ENCODE data around the gene BTRC. TPM values are rescaled to one million over a fixed set of nuclear protein-coding genes. Genes with fewer than 3 reads are reported as not detected.

The BTRC gene
- total and polyA plus RNA-seq, 10 of the 15 experiments (the other 5 are each of a cell fraction or from before 2014, with no cell fraction given): 2.2 to 18.6 (median 8.6) TPM

DNA sequence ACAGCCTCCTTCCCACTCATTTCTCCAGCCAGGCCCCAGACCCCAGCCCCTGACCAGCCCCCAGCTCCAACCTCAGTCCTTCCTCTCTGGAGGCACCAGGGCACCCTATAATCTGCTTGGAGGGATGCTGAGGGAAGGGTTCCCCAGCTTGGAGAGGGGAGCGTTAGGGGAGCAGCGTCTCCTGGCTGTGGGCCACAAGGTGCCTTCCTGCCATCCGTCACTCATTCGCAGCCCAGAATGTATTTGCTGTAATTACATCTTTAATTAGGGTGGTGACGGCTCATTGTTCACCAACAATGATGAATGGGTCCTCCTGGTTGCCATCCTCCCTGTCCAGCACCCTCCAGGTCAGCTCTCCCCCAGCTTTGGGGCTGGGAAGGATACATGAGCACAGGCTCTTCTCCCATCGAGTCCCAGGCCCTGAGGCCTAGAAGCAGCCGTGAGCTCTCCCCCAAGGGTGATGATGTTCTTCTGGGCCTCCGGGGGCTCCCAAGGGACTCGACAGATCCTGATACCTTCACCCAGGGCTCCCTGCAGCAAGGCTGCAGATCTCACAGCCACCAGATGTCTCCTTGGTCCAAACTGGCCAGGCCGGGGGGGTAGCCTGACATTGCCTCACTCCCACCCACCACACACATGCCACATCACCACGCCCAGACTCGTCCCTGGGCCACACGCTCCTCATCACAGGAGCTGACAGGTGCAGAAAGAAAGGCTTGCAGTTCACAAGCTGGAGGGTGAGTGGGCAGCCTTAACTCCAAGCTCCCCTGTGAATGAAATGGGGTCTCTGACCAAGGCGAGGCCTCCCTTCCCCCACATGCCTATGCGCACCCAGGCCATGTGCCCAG lies 207.3 kb downstream of the BTRC start (continued):
- TF ChIP-seq, protein P1, sequence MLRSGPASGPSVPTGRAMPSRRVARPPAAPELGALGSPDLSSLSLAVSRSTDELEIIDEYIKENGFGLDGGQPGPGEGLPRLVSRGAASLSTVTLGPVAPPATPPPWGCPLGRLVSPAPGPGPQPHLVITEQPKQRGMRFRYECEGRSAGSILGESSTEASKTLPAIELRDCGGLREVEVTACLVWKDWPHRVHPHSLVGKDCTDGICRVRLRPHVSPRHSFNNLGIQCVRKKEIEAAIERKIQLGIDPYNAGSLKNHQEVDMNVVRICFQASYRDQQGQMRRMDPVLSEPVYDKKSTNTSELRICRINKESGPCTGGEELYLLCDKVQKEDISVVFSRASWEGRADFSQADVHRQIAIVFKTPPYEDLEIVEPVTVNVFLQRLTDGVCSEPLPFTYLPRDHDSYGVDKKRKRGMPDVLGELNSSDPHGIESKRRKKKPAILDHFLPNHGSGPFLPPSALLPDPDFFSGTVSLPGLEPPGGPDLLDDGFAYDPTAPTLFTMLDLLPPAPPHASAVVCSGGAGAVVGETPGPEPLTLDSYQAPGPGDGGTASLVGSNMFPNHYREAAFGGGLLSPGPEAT (IDR thresholded peaks at IDR 0.05; ENCODE audit: low read depth): no peak
- TF ChIP-seq RCOR1 (conservative IDR thresholded peaks at IDR 0.05; ENCODE audit: low read depth, low read length): no peak

DNA sequence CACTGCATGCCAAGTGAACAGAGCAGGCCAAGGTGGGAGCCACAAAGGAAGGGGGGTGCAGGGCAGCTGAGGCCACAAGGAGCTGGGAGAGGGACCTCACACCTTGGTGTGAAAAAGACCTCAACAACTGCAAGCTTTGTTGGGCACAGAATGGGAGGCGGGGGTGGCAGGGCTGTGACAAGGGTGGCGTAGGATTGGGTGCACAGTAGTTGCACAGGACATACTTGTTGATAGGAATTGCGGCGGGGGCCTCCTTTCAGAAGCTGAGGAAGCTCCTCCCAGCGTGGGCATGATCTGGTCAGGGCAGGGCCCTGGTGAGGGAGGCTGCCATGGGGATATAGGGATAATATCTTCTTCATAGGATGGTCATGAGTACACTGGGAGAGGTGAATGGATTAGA lies 208.3 kb downstream of the BTRC start:
- RAD21 ChIA-PET (ENCODE audit: unreplicated experiment): no interaction called here
- intact Hi-C loops (cut with micrococcal nuclease; ENCODE audit: unreplicated experiment) (no loop called here), in situ Hi-C loops (cut with MboI) (no loop called here)
- WGBS (ENCODE audit: insufficient coverage, insufficient replicate concordance, low lambda C conversion rate, missing lambda C conversion rate): 59% methylated on average over 5 of the region's 5 CpGs
- no peak overlapping the region for H2AFZ ChIP-seq (ENCODE audit: control insufficient read depth, low read depth, low read length)
- SMC1A ChIA-PET (ENCODE audit: uncharacterized antibody, unreplicated experiment): no interaction called here
- peaks cover 18% of the 10 kb centered on the region for H3K4me1 ChIP-seq (ENCODE audit: control insufficient read depth, insufficient read depth, low read length)
- peaks cover 0 to 4% of the 10 kb centered on the region in 2 experiments; a peak in 1 of 4 replicates for H3K27me3 ChIP-seq (replicated peaks in 1 of 2; ENCODE audit: control insufficient read depth in 2 of 2, insufficient read depth in 2 of 2, low read length in 1 of 2)
- BruUV-seq (replicated peaks): no TSS peak
- FAIRE-seq (no peak), DNase-seq (ENCODE audit: low read depth, low spot score) (no peak), ATAC-seq (no peak)
- no peak overlapping the region for H3K27ac ChIP-seq (ENCODE audit: control insufficient read depth, insufficient read depth)
- no peaks in the 10 kb centered on the region for H3K36me3 ChIP-seq (ENCODE audit: control insufficient read depth in 2 of 2, insufficient read depth in 2 of 2, low read length in 1 of 2)
- H3K4me2 ChIP-seq (ENCODE audit: control insufficient read depth, insufficient read depth): no peak overlapping the region
- no peaks in the 10 kb centered on the region for H4K20me1 ChIP-seq (ENCODE audit: control insufficient read depth, insufficient read depth)
- H3K9ac ChIP-seq (ENCODE audit: control insufficient read depth, insufficient read depth, low read length): no peak overlapping the region
- CTCF ChIA-PET: interaction anchor here (1.4 to 2.1 kb wide), 2 partner anchors 16 to 348 kb away, joined by 3 to 5 read pairs; no protein-coding TSS in a partner anchor
- no peak overlapping the region for H3K4me3 ChIP-seq
- POLR2A ChIA-PET: interaction anchor here (0.6 kb wide), 1 partner anchor 321 kb away, joined by 6 read pairs; no protein-coding TSS in a partner anchor
- H3K79me2 ChIP-seq (ENCODE audit: control insufficient read depth, insufficient read depth, low read length): no peaks in the 10 kb centered on the region
- no peaks in the 10 kb centered on the region for H3K9me3 ChIP-seq (replicated peaks; ENCODE audit: control insufficient read depth, insufficient read depth, low read length)
- TF ChIP-seq NR2C1 (IDR thresholded peaks at IDR 0.05) (no peak), ZNF274 (IDR thresholded peaks at IDR 0.05; ENCODE audit: insufficient read depth, insufficient read length) (no peak), TCF12 (IDR thresholded peaks at IDR 0.05; ENCODE audit: low read depth, low read length) (no peak), YY1 (IDR thresholded peaks at IDR 0.05; ENCODE audit: low read depth, low read length) (no peak), SMARCA5 (IDR thresholded peaks at IDR 0.05) (no peak), CREB1 (IDR thresholded peaks at IDR 0.05; ENCODE audit: low read depth) (no peak), EP300 (IDR thresholded peaks at IDR 0.05; ENCODE audit: borderline replicate concordance in 1 of 2, control insufficient read depth in 1 of 2, low read depth in 2 of 2, low read length in 2 of 2) (no peak), GATAD2B (conservative IDR thresholded peaks at IDR 0.05; ENCODE audit: low read depth) (no peak), SMAD1 (IDR thresholded peaks at IDR 0.05; ENCODE audit: low read depth, partially characterized antibody) (no peak), BACH1 (IDR thresholded peaks at IDR 0.05; ENCODE audit: borderline replicate concordance) (no peak), POLR2AphosphoS2 (IDR thresholded peaks at IDR 0.05; ENCODE audit: low read depth, low read length) (no peak), ZNF217 (IDR thresholded peaks at IDR 0.05) (no peak), LARP7 (IDR thresholded peaks at IDR 0.05) (no peak), BHLHE40 (IDR thresholded peaks at IDR 0.05; ENCODE audit: borderline replicate concordance in 1 of 2, low read depth in 2 of 2, low read length in 1 of 2) (no peak), RBBP5 (conservative IDR thresholded peaks at IDR 0.05) (no peak), MXI1 (IDR thresholded peaks at IDR 0.05; ENCODE audit: low read depth, low read length) (no peak)
- TF ChIP-seq, protein P2, sequence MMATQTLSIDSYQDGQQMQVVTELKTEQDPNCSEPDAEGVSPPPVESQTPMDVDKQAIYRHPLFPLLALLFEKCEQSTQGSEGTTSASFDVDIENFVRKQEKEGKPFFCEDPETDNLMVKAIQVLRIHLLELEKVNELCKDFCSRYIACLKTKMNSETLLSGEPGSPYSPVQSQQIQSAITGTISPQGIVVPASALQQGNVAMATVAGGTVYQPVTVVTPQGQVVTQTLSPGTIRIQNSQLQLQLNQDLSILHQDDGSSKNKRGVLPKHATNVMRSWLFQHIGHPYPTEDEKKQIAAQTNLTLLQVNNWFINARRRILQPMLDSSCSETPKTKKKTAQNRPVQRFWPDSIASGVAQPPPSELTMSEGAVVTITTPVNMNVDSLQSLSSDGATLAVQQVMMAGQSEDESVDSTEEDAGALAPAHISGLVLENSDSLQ (IDR thresholded peaks at IDR 0.05): no peak
- TF ChIP-seq, protein P3, sequence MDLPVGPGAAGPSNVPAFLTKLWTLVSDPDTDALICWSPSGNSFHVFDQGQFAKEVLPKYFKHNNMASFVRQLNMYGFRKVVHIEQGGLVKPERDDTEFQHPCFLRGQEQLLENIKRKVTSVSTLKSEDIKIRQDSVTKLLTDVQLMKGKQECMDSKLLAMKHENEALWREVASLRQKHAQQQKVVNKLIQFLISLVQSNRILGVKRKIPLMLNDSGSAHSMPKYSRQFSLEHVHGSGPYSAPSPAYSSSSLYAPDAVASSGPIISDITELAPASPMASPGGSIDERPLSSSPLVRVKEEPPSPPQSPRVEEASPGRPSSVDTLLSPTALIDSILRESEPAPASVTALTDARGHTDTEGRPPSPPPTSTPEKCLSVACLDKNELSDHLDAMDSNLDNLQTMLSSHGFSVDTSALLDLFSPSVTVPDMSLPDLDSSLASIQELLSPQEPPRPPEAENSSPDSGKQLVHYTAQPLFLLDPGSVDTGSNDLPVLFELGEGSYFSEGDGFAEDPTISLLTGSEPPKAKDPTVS (IDR thresholded peaks at IDR 0.05; ENCODE audit: low read depth, low read length): no peak

All from GM12878 (cell line).